Muscle layer of colon (tissue), 2 donors: Measurements from ENCODE around the gene SCML1.

Source experiments
- H3K27ac ChIP-seq: one replicate; pipeline ENCODE4 v1.7.0; 2013; ENCODE audit warnings: low read depth, mild to moderate bottlenecking, low read length, moderate library complexity
- H3K27me3 ChIP-seq, 2 donors: one replicate each; pipeline ENCODE4 v1.7.0; 2013; ENCODE audit warnings: low read length in 2 of 2, mild to moderate bottlenecking in 2 of 2; ENCODE audit not compliant: insufficient read depth in 2 of 2, control insufficient read depth in 1 of 2
- H3K36me3 ChIP-seq: one replicate; pipeline ENCODE4 v1.7.0; 2013; ENCODE audit warnings: mild to moderate bottlenecking, low read length; ENCODE audit not compliant: insufficient read depth
- H3K4me1 ChIP-seq: one replicate; pipeline ENCODE4 v1.7.0; 2013; ENCODE audit warnings: mild to moderate bottlenecking, low read length; ENCODE audit not compliant: insufficient read depth
- H3K4me3 ChIP-seq, 2 donors: one replicate each; pipeline ENCODE4 v1.7.0; 2013; ENCODE audit warnings: low read length in 2 of 2, low read depth in 1 of 2, mild to moderate bottlenecking in 1 of 2, moderate library complexity in 1 of 2
- H3K9ac ChIP-seq: one replicate; pipeline ENCODE4 v1.7.0; 2013; ENCODE audit warnings: low read length
- H3K9me3 ChIP-seq: one replicate; pipeline ENCODE4 v1.7.0; 2013; ENCODE audit warnings: mild to moderate bottlenecking, low read length
- donor health status: abdominal sarcoma.
- donor health status: Adenocarcinoma of cecum.

Gene SCML1

GRCh38 chrX:17801431-17801830, 64.1 kb downstream of the SCML1 start:
- Histone ChIP-seq H3K4me3 (no peak overlapping the region), H3K27me3 (peaks cover 0 to 4% of the 10 kb centered on the region in 2 donors), H3K4me1 (no peaks in the 10 kb centered on the region), H3K27ac (no peak overlapping the region), H3K9me3 (no peaks in the 10 kb centered on the region), H3K36me3 (peaks cover 5% of the 10 kb centered on the region), H3K9ac (no peak overlapping the region)

- Histone ChIP-seq H3K4me1 (no peaks in the 10 kb centered on the region), H3K36me3 (peaks cover 5% of the 10 kb centered on the region), H3K9me3 (no peaks in the 10 kb centered on the region), H3K9ac (no peak overlapping the region), H3K4me3 (no peak overlapping the region), H3K27me3 (peaks cover 0 to 4% of the 10 kb centered on the region in 2 donors), H3K27ac (no peak overlapping the region)
These were observed 65.5 kb downstream of the SCML1 start for GRCh38 chrX:17802756-17803155.

DNA sequence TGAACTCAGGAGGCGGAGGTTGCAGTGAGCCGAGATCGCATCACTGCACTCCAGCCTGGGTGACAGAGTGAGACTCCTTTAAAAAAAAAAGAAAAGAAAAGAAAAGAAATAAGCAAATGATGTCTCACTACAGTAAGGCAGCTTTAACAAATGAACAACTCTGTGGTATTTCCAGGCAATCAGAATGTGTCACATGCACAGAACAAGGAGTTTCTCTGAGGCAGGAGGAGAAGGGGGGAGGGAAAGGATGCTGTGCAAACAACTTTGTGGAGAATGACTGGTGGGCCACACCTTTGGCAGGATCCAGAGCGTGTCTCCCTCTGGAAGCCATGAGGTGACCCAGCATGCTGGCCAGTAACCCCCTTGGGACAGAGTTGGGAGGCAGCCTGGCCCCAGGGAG, 66.2 kb downstream of the SCML1 start:
- H3K27ac ChIP-seq: no peak overlapping the region
- H3K4me3 ChIP-seq: no peak overlapping the region
- no peak overlapping the region for H3K9ac ChIP-seq
- no peaks in the 10 kb centered on the region for H3K4me1 ChIP-seq
- peaks cover 5% of the 10 kb centered on the region for H3K36me3 ChIP-seq
- H3K9me3 ChIP-seq: no peaks in the 10 kb centered on the region
- H3K27me3 ChIP-seq: peaks cover 0 to 4% of the 10 kb centered on the region in 2 donors
